AG04450 (cell line): ENCODE measurements around the gene IDS. TPM values are rescaled to one million over a fixed set of nuclear protein-coding genes. Genes with fewer than 3 reads are reported as not detected.

Experiments used
- CTCF ChIA-PET: fragments of 300-600, 350-600 bp; formaldehyde crosslinking; extraction: SDS; loops from one replicate; lab custom pipeline; 2022; ENCODE audit warnings: antibody characterized with exemption, inconsistent platforms; lab: Charles Lee
- POLR2A ChIA-PET: fragments of 350-600 bp; formaldehyde crosslinking; extraction: SDS; loops from one replicate; lab custom pipeline; 2021; ENCODE audit warnings: antibody characterized with exemption, inconsistent platforms; lab: Yijun Ruan, JAX
- DNase-seq: peaks from one replicate; pipeline ENCODE4 v3.0.0-alpha.2; 2011; ENCODE audit warnings: low read depth, low spot score
- H3K27ac ChIP-seq: one replicate; pipeline ENCODE4 v1.5.1; 2012; ENCODE audit warnings: low read depth, low read length, control low read depth
- H3K27me3 ChIP-seq: one replicate; pipeline ENCODE4 v1.6.0; 2012; ENCODE audit warnings: low read length; ENCODE audit not compliant: control insufficient read depth, insufficient read depth
- H3K4me3 ChIP-seq: 2 replicates; pipeline ENCODE4 v1.5.1; 2011; ENCODE audit warnings: mild to moderate bottlenecking, low read depth, low read length, control low read depth
- H3K9me3 ChIP-seq: 2 replicates; pipeline ENCODE4 v1.5.1; 2012; ENCODE audit warnings: low read length; ENCODE audit not compliant: control insufficient read depth, insufficient read depth
- polyA plus RNA-seq: library from polyadenylated mRNA; depleted of rRNA; stranded (reverse); fragments of >200 nt; gene quantifications from 2 replicates; pipeline ENCODE4 v1.2.3, GENCODE V29; 2011
- TF ChIP-seq, protein P1 (sequence below): IDR thresholded peaks from 2 replicates; pipeline ENCODE4 v1.5.1; 2011; ENCODE audit warnings: low read depth, low read length, control low read depth, inconsistent platforms

IDS gene
- polyA plus RNA-seq, 1 experiment, result 75.7 TPM

DNA sequence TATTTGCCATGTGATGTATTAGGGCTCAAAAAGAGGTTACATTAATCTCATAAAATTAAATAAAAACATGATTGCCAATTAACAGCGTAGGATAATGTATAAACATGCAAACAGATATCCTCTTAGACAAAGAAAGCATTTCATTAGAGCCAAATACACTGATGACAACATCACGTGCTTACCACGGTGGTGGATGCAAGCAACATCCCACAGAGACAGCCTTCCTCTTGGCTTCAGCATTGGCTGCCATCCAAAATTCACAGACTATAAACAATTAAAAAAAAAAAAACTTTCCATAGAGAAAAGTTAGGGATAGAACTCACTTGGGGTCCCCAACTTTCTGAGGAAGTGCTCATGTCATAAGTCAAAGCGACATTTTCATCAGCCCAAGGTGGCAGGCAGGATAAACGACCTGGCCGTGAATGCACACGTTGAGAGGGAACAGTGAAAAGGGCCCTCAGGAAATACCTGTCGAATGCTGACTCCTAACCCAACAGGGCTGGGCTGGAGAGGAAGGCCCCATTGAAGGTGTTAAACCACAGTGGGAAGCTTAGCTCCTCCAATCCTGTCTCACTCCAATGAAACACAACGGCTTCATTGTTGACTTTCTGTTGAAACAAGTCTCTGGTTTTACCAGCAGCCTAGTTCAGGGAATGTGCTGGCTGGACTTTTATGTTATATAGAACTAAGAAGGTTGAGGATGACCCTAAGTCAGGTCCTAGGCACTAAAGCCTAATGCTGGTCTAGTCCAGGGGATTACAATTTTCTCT, 48.4 kb downstream of the IDS start:
- ChIA-PET CTCF (interaction anchor here (1.5 kb wide), 1 partner anchor 14 kb away, joined by 7 read pairs; no protein-coding TSS in a partner anchor), POLR2A (no interaction called here)
- Histone ChIP-seq H3K9me3 (no peaks in the 10 kb centered on the region), H3K4me3 (no peak overlapping the region), H3K27me3 (no peaks in the 10 kb centered on the region), H3K27ac (no peak overlapping the region)
- TF ChIP-seq, protein P1, sequence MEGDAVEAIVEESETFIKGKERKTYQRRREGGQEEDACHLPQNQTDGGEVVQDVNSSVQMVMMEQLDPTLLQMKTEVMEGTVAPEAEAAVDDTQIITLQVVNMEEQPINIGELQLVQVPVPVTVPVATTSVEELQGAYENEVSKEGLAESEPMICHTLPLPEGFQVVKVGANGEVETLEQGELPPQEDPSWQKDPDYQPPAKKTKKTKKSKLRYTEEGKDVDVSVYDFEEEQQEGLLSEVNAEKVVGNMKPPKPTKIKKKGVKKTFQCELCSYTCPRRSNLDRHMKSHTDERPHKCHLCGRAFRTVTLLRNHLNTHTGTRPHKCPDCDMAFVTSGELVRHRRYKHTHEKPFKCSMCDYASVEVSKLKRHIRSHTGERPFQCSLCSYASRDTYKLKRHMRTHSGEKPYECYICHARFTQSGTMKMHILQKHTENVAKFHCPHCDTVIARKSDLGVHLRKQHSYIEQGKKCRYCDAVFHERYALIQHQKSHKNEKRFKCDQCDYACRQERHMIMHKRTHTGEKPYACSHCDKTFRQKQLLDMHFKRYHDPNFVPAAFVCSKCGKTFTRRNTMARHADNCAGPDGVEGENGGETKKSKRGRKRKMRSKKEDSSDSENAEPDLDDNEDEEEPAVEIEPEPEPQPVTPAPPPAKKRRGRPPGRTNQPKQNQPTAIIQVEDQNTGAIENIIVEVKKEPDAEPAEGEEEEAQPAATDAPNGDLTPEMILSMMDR, result no peak
- no peak for DNase-seq

DNA sequence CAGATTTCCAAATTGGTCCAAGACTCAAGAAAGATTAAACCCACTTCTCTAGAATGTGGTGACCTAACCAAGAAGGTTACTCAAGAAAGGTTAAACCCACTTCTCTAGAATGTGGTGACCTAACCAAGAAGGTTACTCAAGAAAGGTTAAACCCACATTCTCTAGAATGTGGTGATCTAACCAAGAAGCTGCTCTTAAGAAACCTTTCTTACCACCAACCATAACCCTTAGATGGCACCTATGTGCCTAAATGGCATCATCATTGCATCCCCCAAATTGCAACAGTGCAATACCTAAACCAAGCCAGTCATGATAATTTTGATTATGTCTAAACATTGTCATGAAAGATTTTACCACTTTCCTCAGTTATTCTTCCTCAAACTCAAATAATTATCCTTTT, 49.2 kb downstream of the IDS start:
- TF ChIP-seq, protein P1, result no peak
- no peak overlapping the region for H3K4me3 ChIP-seq
- POLR2A ChIA-PET, result no interaction called here
- CTCF ChIA-PET, result no interaction called here
- H3K27me3 ChIP-seq, result no peaks in the 10 kb centered on the region
- DNase-seq, result no peak
- H3K27ac ChIP-seq, result no peak overlapping the region
- H3K9me3 ChIP-seq, result no peaks in the 10 kb centered on the region

DNA sequence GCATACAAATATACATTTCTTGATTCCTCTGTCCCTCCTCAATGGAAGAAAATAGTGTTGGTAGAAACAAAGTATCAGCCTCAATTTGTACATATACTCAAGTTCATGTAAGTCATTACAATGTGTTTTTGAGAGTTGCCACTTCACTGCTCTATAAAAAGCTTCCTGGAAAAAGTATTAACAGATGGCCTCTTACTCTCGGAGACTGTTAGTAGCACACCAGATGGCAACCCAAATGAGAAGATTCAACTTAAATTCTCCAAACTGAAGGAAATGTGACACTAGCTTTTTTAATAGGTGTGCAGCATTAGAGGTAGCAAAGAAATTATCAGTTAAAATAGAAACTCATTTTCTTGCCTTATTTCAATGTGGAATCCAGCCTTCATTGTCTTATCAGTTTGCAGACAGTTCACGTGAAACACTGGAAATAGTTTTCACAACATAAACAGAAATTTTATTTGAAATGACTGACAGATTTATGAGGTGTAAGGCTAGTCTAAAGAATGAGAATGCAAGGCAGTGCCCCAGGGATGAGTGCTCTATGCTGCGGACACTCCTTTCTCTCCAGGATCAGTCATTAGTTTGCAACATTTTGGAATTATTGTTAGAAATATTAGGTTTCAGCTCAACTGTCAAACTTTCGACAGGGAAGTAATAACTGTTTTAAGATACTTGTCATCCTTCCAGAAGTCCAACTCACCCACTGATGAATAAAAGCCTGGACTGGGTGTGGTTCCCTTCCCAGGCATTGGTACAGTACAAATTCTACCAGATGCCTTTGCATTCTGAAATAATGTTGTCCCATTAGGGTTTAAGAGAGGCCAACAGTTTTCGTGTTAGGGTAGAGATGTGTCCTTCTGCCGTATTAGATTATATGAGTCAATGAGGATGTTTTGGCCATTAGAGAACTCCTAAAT, 50.9 kb downstream of the IDS start:
- H3K27ac ChIP-seq, result no peak overlapping the region
- POLR2A ChIA-PET, result no interaction called here
- CTCF ChIA-PET, result no interaction called here
- H3K9me3 ChIP-seq, result no peaks in the 10 kb centered on the region
- DNase-seq, result no peak
- no peak overlapping the region for H3K4me3 ChIP-seq
- no peaks in the 10 kb centered on the region for H3K27me3 ChIP-seq
- TF ChIP-seq, protein P1, result no peak

DNA sequence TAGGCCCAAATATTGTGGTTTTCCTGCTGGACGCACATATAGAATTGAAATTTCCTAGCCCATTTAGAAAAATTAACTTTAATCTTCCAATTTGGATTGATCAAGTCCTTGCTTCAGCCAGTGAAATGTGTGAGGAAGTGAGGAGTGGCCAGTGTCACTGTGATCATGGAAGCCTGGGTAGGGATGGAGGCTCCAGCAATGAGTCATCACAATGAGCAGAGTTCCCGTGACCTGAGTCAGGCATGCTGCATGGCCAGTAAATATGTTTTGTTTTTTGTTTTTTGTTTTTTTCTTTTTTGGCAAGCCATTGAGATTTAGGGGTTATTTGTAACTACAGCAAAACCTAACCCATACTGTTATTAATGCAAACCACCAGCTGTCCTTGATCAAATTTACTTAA, 52.1 kb downstream of the IDS start:
- Histone ChIP-seq H3K27ac (no peak overlapping the region), H3K9me3 (no peaks in the 10 kb centered on the region), H3K4me3 (no peak overlapping the region), H3K27me3 (no peaks in the 10 kb centered on the region)
- no peak for DNase-seq
- ChIA-PET POLR2A (no interaction called here), CTCF (no interaction called here)
- TF ChIP-seq, protein P1, result no peak

DNA sequence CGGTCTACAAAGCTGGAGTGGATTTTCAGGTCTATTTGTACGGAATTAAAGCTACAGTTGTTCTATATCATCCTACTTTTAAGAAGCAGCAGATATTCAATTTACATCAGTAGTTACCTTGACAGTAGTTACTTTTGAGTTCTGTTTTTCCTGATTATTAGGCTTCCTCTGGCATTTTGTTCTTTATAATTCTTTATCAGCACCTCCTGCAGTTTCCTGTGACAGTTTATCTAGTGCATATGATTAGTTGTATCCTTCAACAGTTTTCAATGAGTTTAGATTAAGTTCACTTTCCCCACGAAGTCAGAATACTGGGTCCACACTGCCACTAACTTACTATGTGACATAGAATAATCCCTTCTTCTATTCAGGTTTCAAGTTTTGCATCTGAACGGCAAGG, 71.7 kb downstream of the IDS start:
- DNase-seq, result no peak
- TF ChIP-seq, protein P1, result no peak
- ChIA-PET CTCF (interaction anchor here (0.7 kb wide), 1 partner anchor 37 kb away, joined by 3 read pairs; no protein-coding TSS in a partner anchor), POLR2A (no interaction called here)
- no peak overlapping the region for H3K27ac ChIP-seq
- H3K27me3 ChIP-seq, result no peaks in the 10 kb centered on the region
- no peaks in the 10 kb centered on the region for H3K9me3 ChIP-seq
- H3K4me3 ChIP-seq, result no peak overlapping the region
